K562 (cell line): ENCODE measurements around the gene ZNF780B. TPM values are rescaled to one million over a fixed set of nuclear protein-coding genes. Genes with fewer than 3 reads are reported as not detected.

Experiments
- ARID2 ChIP-seq: fragments of 450-650 bp; IDR thresholded peaks from 2 replicates; pipeline ENCODE4 v1.6.1; 2017; ENCODE audit warnings: antibody characterized with exemption, mild to moderate bottlenecking
- CBFA2T2 ChIP-seq: fragments of 450-650 bp; conservative IDR thresholded peaks from 2 replicates; pipeline ENCODE4 v1.6.1; 2017; ENCODE audit warnings: mild to moderate bottlenecking
- HES1 ChIP-seq: fragments of 450-650 bp; IDR thresholded peaks from 2 replicates; pipeline ENCODE4 v1.6.1; 2016; ENCODE audit warnings: low read depth, mild to moderate bottlenecking, moderate library complexity
- MCM2 ChIP-seq: fragments of 450-650 bp; IDR thresholded peaks from 2 replicates; pipeline ENCODE4 v1.6.1; 2017; ENCODE audit warnings: low read depth, mild to moderate bottlenecking
- PHB2 ChIP-seq: fragments of 450-650 bp; IDR thresholded peaks from 2 replicates; pipeline ENCODE4 v1.6.1; 2017; ENCODE audit warnings: low read depth
- POLR2H ChIP-seq: IDR thresholded peaks from 2 replicates; pipeline ENCODE4 v1.6.1; 2016; ENCODE audit warnings: missing genetic modification characterization, low read depth, mild to moderate bottlenecking, control low read depth, missing compliant biosample characterization, moderate library complexity
- PRDM10 ChIP-seq: fragments of 450-650 bp; IDR thresholded peaks from 2 replicates; pipeline ENCODE4 v1.6.1; 2018; ENCODE audit not compliant: partially characterized antibody
- SAFB ChIP-seq: fragments of 200-400 bp; formaldehyde crosslinking; IDR thresholded peaks from 2 replicates; pipeline ENCODE4 v1.6.1; 2017; ENCODE audit warnings: low read depth, low read length, borderline replicate concordance
- ZBTB8A ChIP-seq: fragments of 450-650 bp; IDR thresholded peaks from 2 replicates; pipeline ENCODE4 v1.6.1; 2018; ENCODE audit warnings: mild to moderate bottlenecking, moderate library complexity; ENCODE audit not compliant: partially characterized antibody
- ZNF165 ChIP-seq: fragments of 250-450 bp; sonication (Bioruptor Pico); IDR thresholded peaks from 2 replicates; pipeline ENCODE4 v1.4.0; 2020; ENCODE audit warnings: borderline replicate concordance
- ZNF253 ChIP-seq: fragments of 250-450 bp; sonication (Bioruptor Pico); conservative IDR thresholded peaks from 2 replicates; pipeline ENCODE4 v1.6.1; 2021; ENCODE audit warnings: mild to moderate bottlenecking
- ZSCAN29 ChIP-seq: fragments of 450-650 bp; IDR thresholded peaks from 2 replicates; pipeline ENCODE4 v1.6.1; 2017
- polyA plus RNA-seq, 8 experiments: library from polyadenylated mRNA; depleted of rRNA in 4 of 8; stranded (reverse) in 5 of 8; unstranded in 3 of 8; fragments of >200 nt; fragmentation: Nextera tagmentation in 2 of 8; fragmentation: Illumina TruSeq in 1 of 8; extraction: Ambion mirVana in 2 of 8; extraction: Trizol in 1 of 8; gene quantifications; 2 replicates each; pipeline versions ENCODE4 v1.2.1 to v1.2.3, GENCODE V29; 2011 to 2014; ENCODE audit warnings: inconsistent platforms in 1 of 8, missing spikeins in 1 of 8
- total RNA-seq, 7 experiments: library from RNA; depleted of rRNA in 6 of 7; stranded (reverse); fragments of >200 nt in 6 of 7; fragmentation: Illumina TruSeq in 2 of 7; extraction: Trizol in 2 of 7; gene quantifications; 2 replicates each; pipeline versions ENCODE4 v1.2.1 to v1.2.3, GENCODE V29; 2011 to 2021; ENCODE audit warnings: low replicate concordance in 1 of 7
- TF ChIP-seq, protein P1 (sequence below): sonication (generic); formaldehyde crosslinking; IDR thresholded peaks from 2 replicates; pipeline ENCODE4 v1.8.1; 2022; ENCODE audit warnings: missing genetic modification reagents
- TF ChIP-seq, protein P2 (sequence below): fragments of 450-650 bp; IDR thresholded peaks from 2 replicates; pipeline ENCODE4 v1.6.1; 2016; ENCODE audit warnings: mild to moderate bottlenecking
- TF ChIP-seq, protein P3 (sequence below): fragments of 450-650 bp; IDR thresholded peaks from 2 replicates; pipeline ENCODE4 v1.6.1; 2016; ENCODE audit warnings: antibody characterized with exemption

Gene ZNF780B
- total and polyA plus RNA-seq, 9 of the 15 experiments (the other 6 are each of a cell fraction or from before 2014, with no cell fraction given) = 3.9 to 18.4 (median 8.8) TPM

- TF ChIP-seq, protein P1, sequence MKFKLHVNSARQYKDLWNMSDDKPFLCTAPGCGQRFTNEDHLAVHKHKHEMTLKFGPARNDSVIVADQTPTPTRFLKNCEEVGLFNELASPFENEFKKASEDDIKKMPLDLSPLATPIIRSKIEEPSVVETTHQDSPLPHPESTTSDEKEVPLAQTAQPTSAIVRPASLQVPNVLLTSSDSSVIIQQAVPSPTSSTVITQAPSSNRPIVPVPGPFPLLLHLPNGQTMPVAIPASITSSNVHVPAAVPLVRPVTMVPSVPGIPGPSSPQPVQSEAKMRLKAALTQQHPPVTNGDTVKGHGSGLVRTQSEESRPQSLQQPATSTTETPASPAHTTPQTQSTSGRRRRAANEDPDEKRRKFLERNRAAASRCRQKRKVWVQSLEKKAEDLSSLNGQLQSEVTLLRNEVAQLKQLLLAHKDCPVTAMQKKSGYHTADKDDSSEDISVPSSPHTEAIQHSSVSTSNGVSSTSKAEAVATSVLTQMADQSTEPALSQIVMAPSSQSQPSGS (CRISPR knock-in tag) = no peak
- TF ChIP-seq ZNF253 = no peak
- no peak for TF ChIP-seq ZBTB8A
- TF ChIP-seq ZNF165 = no peak
- no peak for TF ChIP-seq CBFA2T2
- peak; percentile 70; the same call in 1 of the 2 replicates for TF ChIP-seq POLR2H
- TF ChIP-seq, protein P2, sequence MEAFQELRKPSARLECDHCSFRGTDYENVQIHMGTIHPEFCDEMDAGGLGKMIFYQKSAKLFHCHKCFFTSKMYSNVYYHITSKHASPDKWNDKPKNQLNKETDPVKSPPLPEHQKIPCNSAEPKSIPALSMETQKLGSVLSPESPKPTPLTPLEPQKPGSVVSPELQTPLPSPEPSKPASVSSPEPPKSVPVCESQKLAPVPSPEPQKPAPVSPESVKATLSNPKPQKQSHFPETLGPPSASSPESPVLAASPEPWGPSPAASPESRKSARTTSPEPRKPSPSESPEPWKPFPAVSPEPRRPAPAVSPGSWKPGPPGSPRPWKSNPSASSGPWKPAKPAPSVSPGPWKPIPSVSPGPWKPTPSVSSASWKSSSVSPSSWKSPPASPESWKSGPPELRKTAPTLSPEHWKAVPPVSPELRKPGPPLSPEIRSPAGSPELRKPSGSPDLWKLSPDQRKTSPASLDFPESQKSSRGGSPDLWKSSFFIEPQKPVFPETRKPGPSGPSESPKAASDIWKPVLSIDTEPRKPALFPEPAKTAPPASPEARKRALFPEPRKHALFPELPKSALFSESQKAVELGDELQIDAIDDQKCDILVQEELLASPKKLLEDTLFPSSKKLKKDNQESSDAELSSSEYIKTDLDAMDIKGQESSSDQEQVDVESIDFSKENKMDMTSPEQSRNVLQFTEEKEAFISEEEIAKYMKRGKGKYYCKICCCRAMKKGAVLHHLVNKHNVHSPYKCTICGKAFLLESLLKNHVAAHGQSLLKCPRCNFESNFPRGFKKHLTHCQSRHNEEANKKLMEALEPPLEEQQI = 0 out of 2 replicates have a peak, but pooled peaks have one; percentile 31
- 0 out of 2 replicates have a peak, but pooled peaks have one; percentile 37 for TF ChIP-seq ZSCAN29
- TF ChIP-seq MCM2 = no peak
- TF ChIP-seq, protein P3, sequence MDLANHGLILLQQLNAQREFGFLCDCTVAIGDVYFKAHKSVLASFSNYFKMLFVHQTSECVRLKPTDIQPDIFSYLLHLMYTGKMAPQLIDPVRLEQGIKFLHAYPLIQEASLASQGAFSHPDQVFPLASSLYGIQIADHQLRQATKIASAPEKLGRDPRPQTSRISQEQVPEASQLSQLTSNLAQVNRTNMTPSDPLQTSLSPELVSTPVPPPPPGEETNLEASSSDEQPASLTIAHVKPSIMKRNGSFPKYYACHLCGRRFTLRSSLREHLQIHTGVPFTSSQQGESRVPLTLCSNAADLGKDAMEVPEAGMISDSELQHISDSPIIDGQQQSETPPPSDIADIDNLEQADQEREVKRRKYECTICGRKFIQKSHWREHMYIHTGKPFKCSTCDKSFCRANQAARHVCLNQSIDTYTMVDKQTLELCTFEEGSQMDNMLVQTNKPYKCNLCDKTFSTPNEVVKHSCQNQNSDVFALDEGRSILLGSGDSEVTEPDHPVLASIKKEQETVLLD = 0 out of 2 replicates have a peak, but pooled peaks have one; percentile 40
- TF ChIP-seq HES1 = no peak
- TF ChIP-seq PRDM10 = no peak
- no peak for TF ChIP-seq SAFB
- peak; percentile 27; the same call in 1 of the 2 replicates for TF ChIP-seq ARID2
- TF ChIP-seq PHB2 = no peak
Observed at GRCh38 chr19:40090241-40091204, 34.5 kb upstream of the ZNF780B start, which contains the start of gene ZNF780A (continued).
